Fibroblast of peridontal ligament (primary cell): ENCODE data around the gene FRA10AC1.

Experiments
- DNase-seq: peaks from one replicate; pipeline ENCODE4 v3.0.0-alpha.2; 2010; ENCODE audit errors: extremely low read depth

Gene FRA10AC1

DNA sequence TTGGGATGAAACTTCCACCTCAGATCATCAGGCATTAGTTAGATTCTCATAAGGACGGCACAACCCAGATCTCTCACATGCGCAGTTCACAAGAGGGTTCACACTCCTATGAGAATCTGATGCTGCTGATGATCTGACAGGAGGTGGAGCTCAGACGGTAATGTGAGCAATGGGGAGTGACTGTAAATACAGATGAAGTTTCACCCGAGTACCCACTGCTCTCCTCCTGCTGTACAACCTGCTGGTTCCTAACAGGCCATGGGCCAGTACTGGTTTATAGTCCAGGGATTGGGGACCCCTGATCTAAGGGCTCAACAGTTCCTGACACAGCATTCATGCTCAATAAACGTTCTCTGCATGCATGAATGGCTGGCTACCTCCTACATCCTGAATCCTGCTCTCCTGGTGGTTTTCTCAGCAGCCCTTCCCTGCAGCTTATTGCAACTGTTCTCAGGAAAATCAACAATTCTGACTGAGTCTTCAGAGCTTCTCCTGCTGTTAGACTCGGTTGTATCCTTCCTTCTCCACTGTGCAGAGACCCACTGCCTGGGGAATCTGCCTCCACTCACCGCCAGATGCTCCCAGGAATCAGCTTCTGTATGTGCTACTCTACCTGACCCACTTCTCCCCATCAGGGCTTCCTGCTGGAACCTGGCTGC, 72.6 kb downstream of the FRA10AC1 start:
- DNase-seq: no peak

DNA sequence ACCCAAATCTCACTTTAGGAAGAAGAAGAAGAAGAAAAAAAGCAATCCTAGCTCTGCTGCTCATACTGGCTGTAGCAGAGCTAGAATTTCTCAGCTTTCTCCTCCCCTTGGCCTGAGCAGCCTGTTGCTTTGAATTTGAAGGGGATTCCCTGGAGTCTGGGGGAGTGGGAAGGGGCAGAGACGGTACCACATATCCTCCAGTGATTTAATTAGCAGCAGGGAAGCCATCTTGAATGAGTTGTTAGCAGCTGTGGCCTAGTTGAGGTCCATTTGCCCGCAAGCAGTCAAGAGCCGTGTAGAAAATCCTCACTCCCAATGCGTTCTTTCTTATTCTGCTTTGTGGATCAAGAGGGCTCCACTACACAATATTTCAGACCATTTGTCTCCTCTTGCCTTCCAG, 73.5 kb downstream of the FRA10AC1 start:
- DNase-seq: no peak

DNA sequence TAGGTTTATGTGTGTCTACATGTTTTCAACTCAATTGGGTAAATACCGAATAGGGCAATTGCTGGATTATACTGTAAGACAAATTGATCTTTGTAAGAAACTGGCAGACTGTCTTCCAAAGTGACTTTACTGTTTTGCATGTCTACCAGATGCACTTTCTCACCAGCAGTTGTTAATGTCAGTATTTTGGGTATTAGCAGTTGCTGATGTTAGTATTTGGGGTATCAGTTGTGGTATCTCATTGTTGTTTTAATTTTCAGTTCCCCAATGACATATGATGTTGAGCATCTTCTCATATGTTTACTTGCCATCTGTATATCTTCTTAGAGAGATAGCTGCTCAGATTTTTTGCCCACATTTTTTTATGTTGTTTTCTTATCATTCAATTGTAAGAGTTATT, 79.5 kb downstream of the FRA10AC1 start:
- DNase-seq: no peak

DNA sequence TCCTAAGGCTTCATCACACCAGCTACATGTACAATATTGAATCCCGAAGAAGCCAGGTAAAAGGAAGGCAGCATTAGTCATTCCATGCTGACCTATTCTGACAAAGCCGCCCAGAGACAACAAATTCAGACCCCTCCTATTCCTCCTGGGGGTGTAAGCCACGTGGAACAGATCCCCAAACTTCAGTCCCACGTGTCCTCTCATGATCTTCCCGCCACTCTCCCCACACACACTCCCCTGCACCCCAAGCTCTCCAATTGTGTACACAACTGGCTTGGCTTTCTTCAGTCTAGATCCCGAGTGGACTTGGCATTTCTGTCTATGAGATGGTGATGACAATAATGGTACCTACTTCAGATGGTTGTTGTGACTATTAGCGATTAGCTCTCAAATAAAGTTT, 81.5 kb downstream of the FRA10AC1 start:
- DNase-seq: no peak
